ENCODE results near the gene CCDC177. TPM values are rescaled to one million over a fixed set of nuclear protein-coding genes. Genes with fewer than 3 reads are reported as not detected.
"Not testable (repeated sequence)": the region's sequence is repeated elsewhere in the genome, so short reads cannot be mapped to it uniquely, and the experiment has no call there.

CCDC177 gene
- total RNA-seq, 4 donors from 2014 or later, result not detected

- H3K27me3 ChIP-seq, result no peaks in the 10 kb centered on the region
- H3K4me1 ChIP-seq, result no peaks in the 10 kb centered on the region
- TF ChIP-seq POLR2A (IDR thresholded peaks at IDR 0.05), result no peak
- H3K27ac ChIP-seq, result no peak overlapping the region
- WGBS, 2 donors, result 48 to 53% methylated on average over 3 of the region's 3 CpGs
- DNase-seq, result no peak
- no peaks in the 10 kb centered on the region for H3K36me3 ChIP-seq
- intact Hi-C loops (cut with DNase I), result no loop called here
- no peak overlapping the region for H3K4me3 ChIP-seq (replicated peaks in 1 of 3)
- H3K9me3 ChIP-seq, result no peaks in the 10 kb centered on the region
Observed at GRCh38 chr14:69600304-69600891, 25.7 kb upstream of the CCDC177 start.

- H3K4me1 ChIP-seq; H3K9me3 ChIP-seq; intact Hi-C loops (cut with DNase I); H3K27me3 ChIP-seq; H3K4me3 ChIP-seq (replicated peaks in 1 of 3); H3K36me3 ChIP-seq; H3K27ac ChIP-seq; DNase-seq: not testable (repeated sequence)
- WGBS, 2 donors, result 91 to 97% methylated on average over 5 of the region's 5 CpGs
Observed at GRCh38 chr14:69599431-69599830, 24.8 kb upstream of the CCDC177 start.

GRCh38 chr14:69595336-69595735, 20.7 kb upstream of the CCDC177 start:
- H3K4me3 ChIP-seq (replicated peaks in 1 of 3), result no peak overlapping the region
- no peak overlapping the region for H3K27ac ChIP-seq
- no peaks in the 10 kb centered on the region for H3K27me3 ChIP-seq
- WGBS, 2 donors, result 97% methylated on average over 5 of the region's 5 CpGs
- H3K9me3 ChIP-seq, result no peaks in the 10 kb centered on the region
- H3K4me1 ChIP-seq, result no peaks in the 10 kb centered on the region
- DNase-seq, result no peak
- TF ChIP-seq CTCF (IDR thresholded peaks at IDR 0.05) (no peak), POLR2A (IDR thresholded peaks at IDR 0.05) (no peak)
- H3K36me3 ChIP-seq, result no peaks in the 10 kb centered on the region
- intact Hi-C loops (cut with DNase I), result no loop called here

GRCh38 chr14:69594846-69595245, 20.2 kb upstream of the CCDC177 start:
- H3K4me3 ChIP-seq (replicated peaks in 1 of 3), result no peak overlapping the region
- no peaks in the 10 kb centered on the region for H3K36me3 ChIP-seq
- DNase-seq, result no peak
- WGBS, 2 donors, result 93 to 94% methylated on average over 6 of the region's 6 CpGs
- intact Hi-C loops (cut with DNase I), result no loop called here
- H3K4me1 ChIP-seq, result no peaks in the 10 kb centered on the region
- TF ChIP-seq POLR2A (IDR thresholded peaks at IDR 0.05) (no peak), CTCF (IDR thresholded peaks at IDR 0.05) (no peak)
- H3K27ac ChIP-seq, result no peak overlapping the region
- H3K9me3 ChIP-seq, result no peaks in the 10 kb centered on the region
- H3K27me3 ChIP-seq, result no peaks in the 10 kb centered on the region

- TF ChIP-seq CTCF (IDR thresholded peaks at IDR 0.05) (no peak), POLR2A (IDR thresholded peaks at IDR 0.05) (no peak)
- no peaks in the 10 kb centered on the region for H3K36me3 ChIP-seq
- no peak overlapping the region for H3K27ac ChIP-seq
- H3K4me3 ChIP-seq (replicated peaks in 1 of 3), result no peak overlapping the region
- H3K27me3 ChIP-seq, result no peaks in the 10 kb centered on the region
- no peaks in the 10 kb centered on the region for H3K9me3 ChIP-seq
- intact Hi-C loops (cut with DNase I), result no loop called here
- DNase-seq, result no peak
- WGBS, 2 donors, result 50 to 58% methylated on average over 6 of the region's 6 CpGs
- no peaks in the 10 kb centered on the region for H3K4me1 ChIP-seq
Observed at GRCh38 chr14:69593018-69593677, 18.5 kb upstream of the CCDC177 start.

GRCh38 chr14:69591317-69591716, 16.6 kb upstream of the CCDC177 start:
- no peaks in the 10 kb centered on the region for H3K4me1 ChIP-seq
- H3K27me3 ChIP-seq, result no peaks in the 10 kb centered on the region
- intact Hi-C loops (cut with DNase I), result no loop called here
- no peaks in the 10 kb centered on the region for H3K36me3 ChIP-seq
- TF ChIP-seq CTCF (IDR thresholded peaks at IDR 0.05) (no peak), POLR2A (IDR thresholded peaks at IDR 0.05) (no peak)
- WGBS, 2 donors, result 69 to 72% methylated on average over 2 of the region's 2 CpGs
- DNase-seq, result no peak
- no peak overlapping the region for H3K4me3 ChIP-seq (replicated peaks in 1 of 3)
- no peaks in the 10 kb centered on the region for H3K9me3 ChIP-seq
- no peak overlapping the region for H3K27ac ChIP-seq

Data from thyroid gland (tissue), 4 donors.